Osteoblast (primary cell): ENCODE results near the gene TUBB2B. TPM values are rescaled to one million over a fixed set of nuclear protein-coding genes. Genes with fewer than 3 reads are reported as not detected.

Source experiments
- DNase-seq: peaks from one replicate; pipeline ENCODE4 v3.0.0; 2011; ENCODE audit warnings: low spot score, mixed read lengths; ENCODE audit not compliant: insufficient read length; ENCODE audit errors: missing footprints
- H2AFZ ChIP-seq: 2 replicates; pipeline ENCODE4 v1.6.0; 2011; ENCODE audit warnings: mild to moderate bottlenecking, low read length
- H3K27ac ChIP-seq: 2 replicates; pipeline ENCODE4 v1.5.1; 2011; ENCODE audit warnings: mild to moderate bottlenecking, low read depth, low read length, moderate library complexity
- H3K27me3 ChIP-seq: 2 replicates; pipeline ENCODE4 v1.6.0; 2012; ENCODE audit warnings: mild to moderate bottlenecking, control low read depth, inconsistent platforms, low read length, moderate library complexity; ENCODE audit not compliant: insufficient read depth
- H3K36me3 ChIP-seq: 2 replicates; pipeline ENCODE4 v1.5.1; 2011; ENCODE audit warnings: mild to moderate bottlenecking, low read length, control low read depth, moderate library complexity; ENCODE audit not compliant: insufficient read depth
- H3K4me1 ChIP-seq: 2 replicates; pipeline ENCODE4 v1.5.1; 2011; ENCODE audit warnings: mild to moderate bottlenecking, low read length, control low read depth, moderate library complexity; ENCODE audit not compliant: insufficient read depth
- H3K4me2 ChIP-seq: 2 replicates; pipeline ENCODE4 v1.6.0; 2011; ENCODE audit warnings: mild to moderate bottlenecking, low read length; ENCODE audit not compliant: insufficient read depth
- H3K4me3 ChIP-seq: fragments of 200-600 bp; sonication (generic); 3 replicates; pipeline ENCODE4 v1.5.1; 2012; ENCODE audit warnings: mild to moderate bottlenecking, low read length, inconsistent platforms; ENCODE audit not compliant: insufficient read depth
- H3K79me2 ChIP-seq: 2 replicates; pipeline ENCODE4 v1.6.0; 2012; ENCODE audit warnings: mild to moderate bottlenecking, low read length, control low read depth, inconsistent platforms; ENCODE audit not compliant: insufficient read depth
- H3K9me3 ChIP-seq: 2 replicates; pipeline ENCODE4 v1.5.1; 2011; ENCODE audit warnings: low read depth, low read length, control low read depth
- H4K20me1 ChIP-seq: 2 replicates; pipeline ENCODE4 v1.6.0; 2012; ENCODE audit warnings: mild to moderate bottlenecking, low read length, control low read depth; ENCODE audit not compliant: insufficient read depth
- total RNA-seq: library from RNA; depleted of rRNA; stranded (reverse); fragments of >200 nt; gene quantifications from 2 replicates; pipeline ENCODE4 v1.2.3, GENCODE V29; 2012
- TF ChIP-seq, protein P1 (sequence below): IDR thresholded peaks from 2 replicates; pipeline ENCODE4 v1.5.1; 2011; ENCODE audit warnings: mild to moderate bottlenecking, low read depth, low read length, moderate library complexity; ENCODE audit errors: extremely low read depth

The TUBB2B gene
- total RNA-seq, 1 donor: 9.0 TPM

DNA sequence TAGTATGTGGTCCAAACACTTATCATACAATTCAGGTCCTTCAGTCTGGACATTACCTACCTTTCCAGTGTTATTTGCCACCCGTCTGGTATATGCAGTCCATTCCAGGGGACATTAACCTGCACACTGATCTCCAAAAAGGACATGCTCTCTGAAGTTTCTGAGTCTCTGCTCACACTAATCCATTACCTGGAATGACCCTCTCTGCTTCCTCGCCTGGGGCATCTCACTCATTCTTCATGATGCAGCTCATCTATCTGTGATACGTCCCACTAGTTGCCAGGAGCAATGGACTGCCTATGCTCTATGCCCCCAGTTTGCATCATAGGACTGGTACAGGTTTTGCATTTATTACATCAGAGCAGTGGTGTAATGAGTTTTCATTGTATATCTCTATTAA lies 5.9 kb upstream of the TUBB2B start:
- TF ChIP-seq, protein P1, sequence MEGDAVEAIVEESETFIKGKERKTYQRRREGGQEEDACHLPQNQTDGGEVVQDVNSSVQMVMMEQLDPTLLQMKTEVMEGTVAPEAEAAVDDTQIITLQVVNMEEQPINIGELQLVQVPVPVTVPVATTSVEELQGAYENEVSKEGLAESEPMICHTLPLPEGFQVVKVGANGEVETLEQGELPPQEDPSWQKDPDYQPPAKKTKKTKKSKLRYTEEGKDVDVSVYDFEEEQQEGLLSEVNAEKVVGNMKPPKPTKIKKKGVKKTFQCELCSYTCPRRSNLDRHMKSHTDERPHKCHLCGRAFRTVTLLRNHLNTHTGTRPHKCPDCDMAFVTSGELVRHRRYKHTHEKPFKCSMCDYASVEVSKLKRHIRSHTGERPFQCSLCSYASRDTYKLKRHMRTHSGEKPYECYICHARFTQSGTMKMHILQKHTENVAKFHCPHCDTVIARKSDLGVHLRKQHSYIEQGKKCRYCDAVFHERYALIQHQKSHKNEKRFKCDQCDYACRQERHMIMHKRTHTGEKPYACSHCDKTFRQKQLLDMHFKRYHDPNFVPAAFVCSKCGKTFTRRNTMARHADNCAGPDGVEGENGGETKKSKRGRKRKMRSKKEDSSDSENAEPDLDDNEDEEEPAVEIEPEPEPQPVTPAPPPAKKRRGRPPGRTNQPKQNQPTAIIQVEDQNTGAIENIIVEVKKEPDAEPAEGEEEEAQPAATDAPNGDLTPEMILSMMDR: no peak
- no peak overlapping the region for H3K27ac ChIP-seq
- no peaks in the 10 kb centered on the region for H3K9me3 ChIP-seq
- peaks cover 72% of the 10 kb centered on the region for H3K27me3 ChIP-seq
- H3K4me2 ChIP-seq: no peak overlapping the region
- no peaks in the 10 kb centered on the region for H3K79me2 ChIP-seq
- H4K20me1 ChIP-seq: no peaks in the 10 kb centered on the region
- no peak overlapping the region for H3K4me3 ChIP-seq
- no peak overlapping the region for H2AFZ ChIP-seq
- DNase-seq: no peak
- H3K4me1 ChIP-seq: peaks cover 16% of the 10 kb centered on the region
- H3K36me3 ChIP-seq: no peaks in the 10 kb centered on the region

DNA sequence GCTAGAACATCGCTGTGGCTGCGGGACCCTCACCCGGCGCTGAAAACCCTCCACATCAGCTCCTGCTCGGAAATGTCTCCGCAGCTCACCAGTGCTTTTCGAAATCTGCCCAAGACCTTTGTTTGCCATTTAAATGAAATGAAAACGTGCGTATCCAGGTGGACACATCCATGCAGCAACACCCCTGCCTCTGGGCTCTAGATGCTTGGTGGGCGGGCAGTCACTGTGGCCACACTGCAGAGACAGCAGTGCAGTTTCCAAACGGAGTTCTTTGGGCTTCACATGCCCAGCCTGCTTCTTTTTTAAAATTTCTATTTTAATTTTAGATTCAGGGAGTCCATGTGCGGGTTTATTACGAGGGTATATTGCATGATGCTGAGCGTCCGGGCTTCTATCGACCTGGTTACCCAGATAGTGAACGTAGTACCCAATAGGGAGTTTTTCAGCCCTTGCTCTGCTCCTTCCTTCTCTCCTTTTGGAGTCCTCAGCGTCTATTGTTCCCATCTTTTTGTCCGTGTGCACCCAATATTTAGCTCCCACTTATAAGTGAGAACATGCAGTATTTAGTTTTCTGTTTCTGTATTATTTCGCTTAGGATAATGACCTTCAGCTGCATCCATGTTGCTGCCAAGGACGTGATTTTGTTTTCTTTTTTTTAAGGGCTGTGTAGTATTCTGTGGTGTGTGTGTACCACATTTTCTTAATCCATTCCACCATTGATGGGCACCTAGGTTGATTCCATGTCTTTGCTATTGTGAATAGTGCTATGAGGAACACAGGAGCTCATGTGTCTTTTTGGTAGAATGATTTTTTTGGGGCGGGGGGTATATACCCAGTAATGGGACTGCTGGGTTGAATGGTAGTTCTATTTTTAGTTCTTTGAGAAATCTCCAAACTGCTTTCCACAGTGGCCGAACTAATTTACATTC lies 4.8 kb upstream of the TUBB2B start:
- Histone ChIP-seq H3K27ac (no peak overlapping the region), H4K20me1 (peaks cover 2% of the 10 kb centered on the region), H3K36me3 (no peaks in the 10 kb centered on the region), H3K4me2 (peak overlapping the region; percentile 92), H3K4me3 (peak overlapping the region; percentile 90), H3K4me1 (peaks cover 12% of the 10 kb centered on the region), H3K27me3 (peaks cover 81% of the 10 kb centered on the region), H2AFZ (peak overlapping the region; percentile 99), H3K9me3 (no peaks in the 10 kb centered on the region), H3K79me2 (no peaks in the 10 kb centered on the region)
- no peak for DNase-seq
- TF ChIP-seq, protein P1: no peak

- DNase-seq: peak; percentile 94
- H3K36me3 ChIP-seq: no peaks in the 10 kb centered on the region
- H3K4me2 ChIP-seq: peak overlapping the region; percentile 92
- peak overlapping the region; percentile 99 for H2AFZ ChIP-seq
- H4K20me1 ChIP-seq: peaks cover 2% of the 10 kb centered on the region
- H3K4me3 ChIP-seq: peak overlapping the region; percentile 90
- H3K79me2 ChIP-seq: no peaks in the 10 kb centered on the region
- H3K4me1 ChIP-seq: peaks cover 18% of the 10 kb centered on the region
- no peaks in the 10 kb centered on the region for H3K9me3 ChIP-seq
- TF ChIP-seq, protein P1: no peak
- H3K27me3 ChIP-seq: peaks cover 88% of the 10 kb centered on the region
- peak overlapping the region; percentile 62 for H3K27ac ChIP-seq
These were observed 4.0 kb upstream of the TUBB2B start for GRCh38 chr6:3231247-3232016.

GRCh38 chr6:3230900-3231246 lies 3.4 kb upstream of the TUBB2B start:
- TF ChIP-seq, protein P1: no peak
- Histone ChIP-seq H3K27ac (peak overlapping the region; percentile 62), H3K36me3 (no peaks in the 10 kb centered on the region), H2AFZ (peak overlapping the region; percentile 99), H4K20me1 (peaks cover 2% of the 10 kb centered on the region), H3K4me3 (peak overlapping the region; percentile 90), H3K4me2 (peak overlapping the region; percentile 92), H3K9me3 (no peaks in the 10 kb centered on the region), H3K4me1 (peaks cover 18% of the 10 kb centered on the region), H3K79me2 (no peaks in the 10 kb centered on the region), H3K27me3 (peaks cover 88% of the 10 kb centered on the region)
- no peak for DNase-seq
